Caco-2 (cell line): ENCODE data around the gene TGFB3. TPM values are rescaled to one million over a fixed set of nuclear protein-coding genes. Genes with fewer than 3 reads are reported as not detected.

Source experiments
- BruUV-seq: library from RNA; stranded (reverse); fragments of 400-500 nt; replicated peaks from 2 replicates; lab custom pipeline; 2021; lab: Mats Ljungman, UMichigan
- CTCF ChIA-PET: fragments of 300-600 bp; sonication (Branson Sonifier 250); formaldehyde crosslinking; loops from one replicate; lab custom pipeline; 2022; ENCODE audit warnings: antibody characterized with exemption; lab: Charles Lee
- POLR2A ChIA-PET: fragments of 300-600 bp; sonication (Branson Sonifier 250); formaldehyde crosslinking; loops from one replicate; lab custom pipeline; 2022; ENCODE audit warnings: antibody characterized with exemption; lab: Charles Lee
- DNase-seq, 2 experiments: peaks; one replicate each; pipeline versions ENCODE4 v3.0.0 to v3.0.0-alpha.2; 2020 to 2022
- H3K27me3 ChIP-seq: replicated peaks from 2 replicates; pipeline ENCODE4 v1.6.0; 2011; ENCODE audit warnings: low read length; ENCODE audit not compliant: control insufficient read depth, insufficient read depth
- H3K36me3 ChIP-seq: 2 replicates; pipeline ENCODE4 v1.5.1; 2011; ENCODE audit warnings: low read length; ENCODE audit not compliant: control insufficient read depth, insufficient read depth
- H3K4me1 ChIP-seq: fragments of 250-450 bp; sonication (Bioruptor Pico); 2 replicates; pipeline ENCODE4 v1.5.1; 2020; ENCODE audit warnings: mild to moderate bottlenecking
- H3K4me3 ChIP-seq: 2 replicates; pipeline ENCODE4 v1.5.1; 2011; ENCODE audit warnings: low read depth, mild to moderate bottlenecking, control low read depth, low read length
- H3K9me3 ChIP-seq: fragments of 250-450 bp; sonication (Bioruptor Pico); 2 replicates; pipeline ENCODE4 v1.5.1; 2020; ENCODE audit warnings: mild to moderate bottlenecking, moderate library complexity
- H3K27ac Mint-ChIP-seq: one replicate; pipeline ENCODE4 v1.8.0; 2022; ENCODE audit warnings: mixed read lengths; ENCODE audit not compliant: unreplicated experiment
- H3K27me3 Mint-ChIP-seq: one replicate; pipeline ENCODE4 v1.8.0; 2022; ENCODE audit warnings: mixed read lengths; ENCODE audit not compliant: insufficient read depth, unreplicated experiment
- H3K36me3 Mint-ChIP-seq: one replicate; pipeline ENCODE4 v1.8.0; 2022; ENCODE audit warnings: mild to moderate bottlenecking, mixed read lengths; ENCODE audit not compliant: insufficient read depth, unreplicated experiment
- H3K4me1 Mint-ChIP-seq: one replicate; pipeline ENCODE4 v1.8.0; 2022; ENCODE audit warnings: low read depth, mixed read lengths; ENCODE audit not compliant: unreplicated experiment
- H3K4me3 Mint-ChIP-seq: one replicate; pipeline ENCODE4 v1.8.0; 2022; ENCODE audit warnings: mild to moderate bottlenecking, moderate library complexity, mixed read lengths; ENCODE audit not compliant: unreplicated experiment
- H3K9me3 Mint-ChIP-seq: one replicate; pipeline ENCODE4 v1.8.0; 2022; ENCODE audit warnings: mixed read lengths; ENCODE audit not compliant: unreplicated experiment
- CTCF ChIP-seq, 2 experiments: fragments of 200-600 bp in 1 of 2; IDR thresholded peaks; 1 replicate in 1 of 2; 2 replicates in 1 of 2; pipeline versions ENCODE4 v1.5.1 to v1.8.0; 2011 to 2022; ENCODE audit warnings: antibody characterized with exemption in 1 of 2, control low read depth in 1 of 2, inconsistent platforms in 1 of 2, low read depth in 1 of 2, low read length in 1 of 2, mild to moderate bottlenecking in 1 of 2, moderate library complexity in 1 of 2; ENCODE audit not compliant: insufficient read depth in 1 of 2, severe bottlenecking in 1 of 2, unreplicated experiment in 1 of 2
- intact Hi-C: fragments of 100-400 bp; cut with micrococcal nuclease; formaldehyde crosslinking; loops from one replicate; pipeline ENCODE4 v1.10.0; 2022; ENCODE audit not compliant: unreplicated experiment
- total RNA-seq: library from RNA; stranded (reverse); gene quantifications from 2 replicates; pipeline ENCODE4 v1.2.3, GENCODE V29; 2022

The TGFB3 gene
- total RNA-seq, 1 experiment from 2014 or later = 10.2 TPM

DNA sequence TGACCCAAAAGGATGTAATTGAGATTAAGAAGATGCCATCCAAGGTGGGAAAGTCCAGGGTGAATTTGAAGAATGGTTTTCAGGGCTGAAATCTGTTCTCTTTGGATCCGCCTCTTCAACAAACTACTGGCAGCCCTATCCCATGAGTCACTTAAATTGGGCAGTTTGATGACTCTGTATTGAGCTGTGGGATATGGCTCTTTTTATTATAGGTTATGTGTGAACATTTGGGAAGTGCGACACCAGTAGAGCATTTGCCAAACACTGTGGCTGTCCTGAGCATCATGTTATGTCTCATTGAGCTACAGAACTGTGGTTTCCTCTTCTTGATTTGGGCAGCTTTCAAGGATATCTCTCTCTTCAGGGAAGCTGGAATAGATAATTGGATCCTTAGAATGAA is 26.1 kb upstream of the TGFB3 start:
- Mint-ChIP-seq H3K27ac (no peak overlapping the region), H3K4me1 (no peaks in the 10 kb centered on the region), H3K36me3 (peaks cover 19% of the 10 kb centered on the region), H3K9me3 (peaks cover 16% of the 10 kb centered on the region), H3K4me3 (no peak overlapping the region), H3K27me3 (no peaks in the 10 kb centered on the region)
- ChIA-PET POLR2A (no interaction called here), CTCF (no interaction called here)
- H3K4me3 ChIP-seq = no peak overlapping the region
- no peaks in the 10 kb centered on the region for H3K36me3 ChIP-seq
- no peak for TF ChIP-seq CTCF (IDR thresholded peaks at IDR 0.05; ENCODE audit: insufficient read depth in 1 of 2, low read depth in 1 of 2, low read length in 1 of 2, severe bottlenecking in 1 of 2, unreplicated experiment in 1 of 2)
- DNase-seq = no peak
- no peaks in the 10 kb centered on the region for H3K27me3 ChIP-seq
- no TSS peak for BruUV-seq
- peaks cover 13% of the 10 kb centered on the region for H3K9me3 ChIP-seq
- intact Hi-C loops = no loop called here
- no peaks in the 10 kb centered on the region for H3K4me1 ChIP-seq

GRCh38 chr14:76007379-76007778 is 25.6 kb upstream of the TGFB3 start:
- BruUV-seq = no TSS peak
- no peak overlapping the region for H3K4me3 ChIP-seq
- TF ChIP-seq CTCF (IDR thresholded peaks at IDR 0.05; ENCODE audit: insufficient read depth in 1 of 2, low read depth in 1 of 2, low read length in 1 of 2, severe bottlenecking in 1 of 2, unreplicated experiment in 1 of 2) = no peak
- no peak overlapping the region for H3K27ac Mint-ChIP-seq
- no peaks in the 10 kb centered on the region for H3K36me3 ChIP-seq
- no peaks in the 10 kb centered on the region for H3K4me1 Mint-ChIP-seq
- H3K36me3 Mint-ChIP-seq = peaks cover 22% of the 10 kb centered on the region
- H3K27me3 Mint-ChIP-seq = no peaks in the 10 kb centered on the region
- peaks cover 13% of the 10 kb centered on the region for H3K9me3 ChIP-seq
- no peak for DNase-seq
- no peak overlapping the region for H3K4me3 Mint-ChIP-seq
- H3K9me3 Mint-ChIP-seq = peaks cover 21% of the 10 kb centered on the region
- POLR2A ChIA-PET = no interaction called here
- CTCF ChIA-PET = no interaction called here
- H3K4me1 ChIP-seq = no peaks in the 10 kb centered on the region
- no peaks in the 10 kb centered on the region for H3K27me3 ChIP-seq
- intact Hi-C loops = no loop called here

DNA sequence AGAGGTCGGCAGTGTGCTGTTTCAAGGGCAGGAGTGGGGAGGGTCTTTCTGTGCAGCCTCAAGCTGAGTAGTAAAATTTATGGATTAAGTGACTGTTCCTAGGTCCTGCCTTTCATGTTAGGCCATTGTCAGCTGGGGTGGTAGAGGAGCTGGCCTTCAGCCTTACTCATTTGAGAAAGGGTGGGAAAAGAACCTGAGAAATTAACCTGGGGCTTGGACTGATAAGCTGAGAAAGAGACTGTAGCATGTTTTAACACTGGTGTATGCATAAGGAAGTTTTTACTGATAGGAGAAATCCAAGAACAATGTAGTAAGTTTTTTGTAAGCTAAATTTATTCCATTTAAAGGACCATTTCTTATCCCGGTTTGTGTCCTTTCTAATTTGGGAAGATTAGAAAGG is 24.5 kb upstream of the TGFB3 start:
- H3K4me3 ChIP-seq = no peak overlapping the region
- intact Hi-C loops = no loop called here
- H3K4me3 Mint-ChIP-seq = no peak overlapping the region
- H3K27me3 ChIP-seq = no peaks in the 10 kb centered on the region
- H3K4me1 Mint-ChIP-seq = no peaks in the 10 kb centered on the region
- H3K36me3 ChIP-seq = no peaks in the 10 kb centered on the region
- POLR2A ChIA-PET = no interaction called here
- H3K9me3 ChIP-seq = peaks cover 13% of the 10 kb centered on the region
- CTCF ChIA-PET = no interaction called here
- H3K9me3 Mint-ChIP-seq = peaks cover 23% of the 10 kb centered on the region
- H3K36me3 Mint-ChIP-seq = peaks cover 24% of the 10 kb centered on the region
- no peak for TF ChIP-seq CTCF (IDR thresholded peaks at IDR 0.05; ENCODE audit: insufficient read depth in 1 of 2, low read depth in 1 of 2, low read length in 1 of 2, severe bottlenecking in 1 of 2, unreplicated experiment in 1 of 2)
- no TSS peak for BruUV-seq
- H3K4me1 ChIP-seq = no peaks in the 10 kb centered on the region
- no peak overlapping the region for H3K27ac Mint-ChIP-seq
- DNase-seq = no peak
- H3K27me3 Mint-ChIP-seq = no peaks in the 10 kb centered on the region
